ENCODE results near the gene A4GALT. TPM values are rescaled to one million over a fixed set of nuclear protein-coding genes. Genes with fewer than 3 reads are reported as not detected.
A peak's percentile ranks its signal among the peaks of the same experiment; 100 is the strongest.

A4GALT gene, protein sequence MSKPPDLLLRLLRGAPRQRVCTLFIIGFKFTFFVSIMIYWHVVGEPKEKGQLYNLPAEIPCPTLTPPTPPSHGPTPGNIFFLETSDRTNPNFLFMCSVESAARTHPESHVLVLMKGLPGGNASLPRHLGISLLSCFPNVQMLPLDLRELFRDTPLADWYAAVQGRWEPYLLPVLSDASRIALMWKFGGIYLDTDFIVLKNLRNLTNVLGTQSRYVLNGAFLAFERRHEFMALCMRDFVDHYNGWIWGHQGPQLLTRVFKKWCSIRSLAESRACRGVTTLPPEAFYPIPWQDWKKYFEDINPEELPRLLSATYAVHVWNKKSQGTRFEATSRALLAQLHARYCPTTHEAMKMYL
- 186 TPM for total RNA-seq
- polyA plus RNA-seq (ENCODE audit: insufficient read depth, low read depth, low replicate concordance): 76.2 TPM
- long read RNA-seq, donor 1, partial matches to known transcripts: 0 of 3 reads
- long read RNA-seq, donor 1, other reads (novel, unspliced or antisense): 0 of 3 reads
- long read RNA-seq, donor 2, transcript A4GALT-206 (3 exons, 2,141 nt): major isoform, 8 of 9 reads
- long read RNA-seq, donor 2, partial matches to known transcripts: 0 of 9 reads
- long read RNA-seq, donor 2, other reads (novel, unspliced or antisense): 0 of 9 reads
- long read RNA-seq, donor 3, transcript A4GALT-206 (3 exons, 2,141 nt): major isoform, 15 of 19 reads
- long read RNA-seq, donor 3, partial matches to known transcripts: 0 of 19 reads
- long read RNA-seq, donor 3, other reads (novel, unspliced or antisense): 0 of 19 reads
- long read RNA-seq, donor 4, transcript A4GALT-206 (3 exons, 2,141 nt): major isoform, 7 of 11 reads
- long read RNA-seq, donor 4, partial matches to known transcripts: 0 of 11 reads
- long read RNA-seq, donor 4, other reads (novel, unspliced or antisense): 0 of 11 reads
- long read RNA-seq, donor 5, partial matches to known transcripts: 0 of 1 reads
- long read RNA-seq, donor 5, other reads (novel, unspliced or antisense): 0 of 1 reads
- long read RNA-seq, donor 6, partial matches to known transcripts: 0 of 7 reads
- long read RNA-seq, donor 6, other reads (novel, unspliced or antisense): 0 of 7 reads
- long read RNA-seq, donor 7, transcript A4GALT-202 (3 exons, 1,956 nt): minor isoform, 11 of 242 reads
- long read RNA-seq, donor 7, transcript A4GALT-201 (2 exons, 2,019 nt): minor isoform, 12 of 242 reads
- long read RNA-seq, donor 7, transcript A4GALT-206 (3 exons, 2,141 nt): major isoform, 51 of 242 reads
- long read RNA-seq, donor 7, partial matches to known transcripts: 3 of 242 reads
- long read RNA-seq, donor 7, other reads (novel, unspliced or antisense): 164 of 242 reads
- long read RNA-seq, donor 8, partial matches to known transcripts: 0 of 5 reads
- long read RNA-seq, donor 8, other reads (novel, unspliced or antisense): 0 of 5 reads
- long read RNA-seq, donor 9, partial matches to known transcripts: 0 of 7 reads
- long read RNA-seq, donor 9, other reads (novel, unspliced or antisense): 0 of 7 reads
- long read RNA-seq, donor 10, transcript A4GALT-206 (3 exons, 2,141 nt): major isoform, 11 of 13 reads
- long read RNA-seq, donor 10, partial matches to known transcripts: 0 of 13 reads
- long read RNA-seq, donor 10, other reads (novel, unspliced or antisense): 0 of 13 reads

DNA sequence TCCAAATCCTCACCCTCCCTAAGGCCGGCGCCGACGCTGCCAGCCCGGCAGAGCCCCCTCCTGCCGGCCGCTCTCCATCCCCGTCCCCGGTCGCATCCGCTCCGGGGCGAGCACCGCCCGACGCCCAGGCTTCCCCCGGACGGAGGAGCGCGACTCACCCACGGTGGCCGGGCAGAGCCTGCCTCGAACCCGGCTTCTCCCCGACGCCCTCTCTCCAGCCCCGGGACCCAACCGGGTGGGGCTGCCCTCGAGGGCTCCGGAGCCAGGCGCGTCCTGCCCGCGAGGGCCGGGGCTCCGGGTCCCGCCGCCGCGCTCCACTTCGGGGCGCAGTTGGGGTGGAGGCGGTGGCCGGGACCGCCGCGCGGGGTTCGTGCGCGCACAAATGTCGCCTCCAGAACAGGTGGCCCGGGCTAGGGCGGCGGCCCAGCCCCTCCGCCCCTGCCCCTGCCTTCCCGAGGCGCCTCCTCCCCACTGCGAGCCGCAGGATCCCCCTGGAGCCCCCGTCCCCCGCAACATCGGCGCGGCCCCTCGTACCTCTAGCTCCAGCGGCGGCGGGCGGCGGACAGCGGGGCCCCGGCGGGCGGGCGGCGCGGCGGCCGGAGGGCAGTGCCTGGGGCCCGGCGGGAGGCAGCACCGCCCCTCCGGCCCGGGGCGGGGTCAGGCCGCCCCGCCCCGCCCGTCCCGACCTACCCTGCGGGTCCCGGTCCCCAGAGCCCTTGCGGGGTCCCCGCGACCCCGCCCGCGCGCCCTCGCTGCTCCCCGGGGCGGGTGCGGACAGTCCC, at the start of gene A4GALT:
Gene A4GALT (minus strand): TSS at position 608 of the 782 bp plus-strand sequence. CDS start 26,919 bp downstream, outside the sequence.
- H3K4me1 ChIP-seq (ENCODE audit: control insufficient read depth in 2 of 3, insufficient read depth in 2 of 3, low read depth in 1 of 3, low read length in 3 of 3): peaks cover 0 to 21% (median 6%) of the 10 kb centered on the region in 3 donors
- no peaks in the 10 kb centered on the region for H3K36me3 ChIP-seq (ENCODE audit: control insufficient read depth in 2 of 3, insufficient read depth in 3 of 3, low read length in 3 of 3)
- TF ChIP-seq, protein P1, sequence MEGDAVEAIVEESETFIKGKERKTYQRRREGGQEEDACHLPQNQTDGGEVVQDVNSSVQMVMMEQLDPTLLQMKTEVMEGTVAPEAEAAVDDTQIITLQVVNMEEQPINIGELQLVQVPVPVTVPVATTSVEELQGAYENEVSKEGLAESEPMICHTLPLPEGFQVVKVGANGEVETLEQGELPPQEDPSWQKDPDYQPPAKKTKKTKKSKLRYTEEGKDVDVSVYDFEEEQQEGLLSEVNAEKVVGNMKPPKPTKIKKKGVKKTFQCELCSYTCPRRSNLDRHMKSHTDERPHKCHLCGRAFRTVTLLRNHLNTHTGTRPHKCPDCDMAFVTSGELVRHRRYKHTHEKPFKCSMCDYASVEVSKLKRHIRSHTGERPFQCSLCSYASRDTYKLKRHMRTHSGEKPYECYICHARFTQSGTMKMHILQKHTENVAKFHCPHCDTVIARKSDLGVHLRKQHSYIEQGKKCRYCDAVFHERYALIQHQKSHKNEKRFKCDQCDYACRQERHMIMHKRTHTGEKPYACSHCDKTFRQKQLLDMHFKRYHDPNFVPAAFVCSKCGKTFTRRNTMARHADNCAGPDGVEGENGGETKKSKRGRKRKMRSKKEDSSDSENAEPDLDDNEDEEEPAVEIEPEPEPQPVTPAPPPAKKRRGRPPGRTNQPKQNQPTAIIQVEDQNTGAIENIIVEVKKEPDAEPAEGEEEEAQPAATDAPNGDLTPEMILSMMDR (IDR thresholded peaks at IDR 0.05; ENCODE audit: borderline replicate concordance, extremely low read depth, insufficient read depth): no peak

DNA sequence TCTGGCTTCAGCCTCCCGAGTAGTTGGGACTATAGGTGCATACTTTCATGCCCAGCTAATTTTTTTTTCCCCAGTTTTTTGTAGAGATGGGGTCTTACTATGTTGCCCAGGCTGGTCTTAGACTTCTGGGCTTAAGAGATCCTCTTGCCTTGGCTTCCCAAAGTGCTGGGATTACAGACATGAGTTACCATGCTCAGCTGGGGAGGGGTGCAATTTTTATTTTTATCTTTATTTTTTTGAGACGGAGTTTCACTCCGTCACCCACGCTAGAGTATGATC, 49.7 kb upstream of the A4GALT start:
- no peak overlapping the region for H3K27ac ChIP-seq (ENCODE audit: low read depth in 2 of 2, low read length in 2 of 2)
- no peaks in the 10 kb centered on the region for H3K36me3 ChIP-seq (ENCODE audit: control insufficient read depth in 2 of 3, insufficient read depth in 3 of 3, low read length in 3 of 3)
- DNase-seq (no peak), FAIRE-seq (no peak)
- H3K9me3 ChIP-seq (ENCODE audit: control insufficient read depth in 2 of 3, insufficient read depth in 1 of 3, low read length in 3 of 3): no peaks in the 10 kb centered on the region
- H3K27me3 ChIP-seq (ENCODE audit: control insufficient read depth, insufficient read depth, low read length): no peaks in the 10 kb centered on the region
- intact Hi-C loops (cut with DNase I): no loop called here
- TF ChIP-seq, protein P1 (IDR thresholded peaks at IDR 0.05; ENCODE audit: borderline replicate concordance, extremely low read depth, insufficient read depth): no peak
- H3K4me1 ChIP-seq (ENCODE audit: control insufficient read depth in 2 of 3, insufficient read depth in 2 of 3, low read depth in 1 of 3, low read length in 3 of 3): peaks cover 0 to 10% (median 0%) of the 10 kb centered on the region in 3 donors
- H3K4me3 ChIP-seq (ENCODE audit: low read length in 3 of 3): no peak overlapping the region
- no peak overlapping the region for H3K9ac ChIP-seq (ENCODE audit: low read length in 3 of 3)

More for the DNA sequence above, at the start of gene A4GALT:
- FAIRE-seq (no peak), DNase-seq (peak in 1 of 5 donors; percentile 30)
- H3K9me3 ChIP-seq (ENCODE audit: control insufficient read depth in 2 of 3, insufficient read depth in 1 of 3, low read length in 3 of 3): no peaks in the 10 kb centered on the region
- peak within 1 kb of the TSS in 2 of 3 donors; percentile 72 to 77 for H3K9ac ChIP-seq (ENCODE audit: low read length in 3 of 3)
- peak within 1 kb of the TSS; percentile 78 to 80 for H3K27ac ChIP-seq (ENCODE audit: low read depth in 2 of 2, low read length in 2 of 2)
- peak within 1 kb of the TSS; percentile 54 to 83 (median 70) for H3K4me3 ChIP-seq (ENCODE audit: low read length in 3 of 3)
- intact Hi-C loops (cut with DNase I): no loop called here
- H3K27me3 ChIP-seq (ENCODE audit: control insufficient read depth, insufficient read depth, low read length): peaks cover 9% of the 10 kb centered on the region

Data from kidney (tissue), 22 donors.